GM12865 (cell line): ENCODE results near the gene GSTCD.
"Not testable (repeated sequence)": the region's sequence is repeated elsewhere in the genome, so short reads cannot be mapped to it uniquely, and the experiment has no call there.

Source experiments
- DNase-seq: peaks from one replicate; pipeline ENCODE4 v3.0.0; 2010; ENCODE audit warnings: low read depth
- H3K4me3 ChIP-seq: 2 replicates; pipeline ENCODE4 v1.5.1; 2011; ENCODE audit warnings: mild to moderate bottlenecking, low read depth, low read length, control low read depth
- CTCF ChIP-seq: IDR thresholded peaks from 2 replicates; pipeline ENCODE4 v1.5.1; 2011; ENCODE audit warnings: low read length, control low read depth, low read depth, inconsistent platforms; ENCODE audit not compliant: insufficient read depth; ENCODE audit errors: missing control alignments

Gene GSTCD

GRCh38 chr4:105751718-105752299 lies 43.2 kb downstream of the GSTCD start:
- no peak overlapping the region for H3K4me3 ChIP-seq
- DNase-seq, result no peak
- no peak for TF ChIP-seq CTCF

GRCh38 chr4:105753361-105753760 lies 44.8 kb downstream of the GSTCD start:
- DNase-seq, result no peak
- no peak overlapping the region for H3K4me3 ChIP-seq
- TF ChIP-seq CTCF, result no peak

- H3K4me3 ChIP-seq, result no peak overlapping the region
- TF ChIP-seq CTCF, result no peak
- DNase-seq, result no peak
Observed at GRCh38 chr4:105755375-105755774, 46.8 kb downstream of the GSTCD start.

- TF ChIP-seq CTCF, result no peak
- no peak overlapping the region for H3K4me3 ChIP-seq
- DNase-seq, result no peak
Observed at GRCh38 chr4:105758958-105759357, 50.4 kb downstream of the GSTCD start.

GRCh38 chr4:105765690-105766407 lies 57.3 kb downstream of the GSTCD start:
- no peak overlapping the region for H3K4me3 ChIP-seq
- DNase-seq, result no peak
- TF ChIP-seq CTCF, result no peak

GRCh38 chr4:105767579-105767978 lies 59.0 kb downstream of the GSTCD start:
- no peak overlapping the region for H3K4me3 ChIP-seq
- no peak for TF ChIP-seq CTCF
- no peak for DNase-seq

GRCh38 chr4:105770524-105770923 lies 61.9 kb downstream of the GSTCD start:
- not testable (repeated sequence) for DNase-seq, H3K4me3 ChIP-seq

GRCh38 chr4:105772065-105772464 lies 63.5 kb downstream of the GSTCD start:
- not testable (repeated sequence) for DNase-seq, H3K4me3 ChIP-seq

GRCh38 chr4:105775760-105776415 lies 67.3 kb downstream of the GSTCD start:
- H3K4me3 ChIP-seq, DNase-seq: not testable (repeated sequence)
